Forelimb muscle (tissue), 1 donor: ENCODE data around the gene GALNT18. TPM values are rescaled to one million over a fixed set of nuclear protein-coding genes. Genes with fewer than 3 reads are reported as not detected.

Source experiments
- DNase-seq: peaks from one replicate; pipeline ENCODE4 v3.0.0-alpha.2; 2013; ENCODE audit warnings: low read depth
- polyA plus RNA-seq: library from polyadenylated mRNA; unstranded; fragments of 120-200 nt; gene quantifications from one replicate; pipeline ENCODE4 v1.2.1, GENCODE V29; 2013; ENCODE audit not compliant: insufficient read length

GALNT18 gene
- polyA plus RNA-seq, 1 donor = 10.0 TPM

DNA sequence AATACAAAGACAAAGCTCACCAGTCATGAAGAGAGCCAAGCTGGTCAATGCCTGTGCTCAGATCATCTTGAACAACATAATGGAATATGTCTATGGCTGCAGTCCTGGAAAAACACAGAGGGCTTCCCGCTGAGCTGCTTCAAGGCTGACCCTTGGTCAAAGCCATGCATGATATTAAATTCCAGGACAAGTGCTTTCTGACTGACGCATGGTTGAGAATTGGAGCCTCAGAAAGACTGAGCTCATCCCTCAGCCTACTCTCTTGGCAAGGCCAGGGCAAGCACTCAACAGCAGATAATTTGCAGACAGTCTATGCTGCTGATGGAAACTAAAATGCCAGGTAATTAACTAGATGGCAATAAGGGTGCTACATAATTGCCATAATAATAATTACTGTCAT, 89.2 kb downstream of the GALNT18 start:
- DNase-seq = no peak

DNA sequence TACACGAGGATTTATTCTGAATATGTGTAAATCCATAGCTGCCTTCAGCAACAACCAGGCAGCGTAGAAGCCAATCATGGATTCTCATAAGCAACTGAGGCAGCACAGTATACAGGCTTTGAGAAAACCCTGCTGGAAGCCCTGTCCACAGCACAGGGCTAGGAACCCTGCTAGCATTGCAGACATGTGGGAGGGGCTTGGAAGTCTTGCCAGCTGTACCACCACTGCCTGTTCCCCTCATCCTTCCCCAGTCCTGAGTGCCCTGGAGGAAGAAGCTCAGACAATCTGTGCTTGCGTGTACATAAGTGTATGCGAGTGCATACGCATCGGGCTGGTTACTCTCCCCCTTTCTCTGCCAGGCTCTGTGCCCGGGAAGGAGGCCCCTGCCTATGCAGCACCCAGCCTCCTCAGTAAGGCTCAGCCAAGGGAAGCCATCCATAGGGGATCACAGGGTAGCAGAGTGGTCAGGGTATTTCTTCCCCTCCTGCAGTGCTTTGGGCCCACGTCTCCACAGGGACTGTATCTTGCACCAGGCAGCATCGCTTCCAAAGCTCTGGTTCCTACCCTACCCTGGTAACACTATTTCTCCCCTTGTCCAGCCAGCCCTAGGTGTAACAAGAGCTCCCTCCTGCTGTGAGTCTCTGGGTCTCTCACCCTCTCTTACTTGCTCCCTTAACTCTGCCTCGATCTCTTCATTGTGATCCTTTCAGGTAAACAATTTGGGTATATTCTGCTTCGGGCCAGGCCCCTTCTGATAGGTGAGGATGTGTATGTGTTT, 90.5 kb downstream of the GALNT18 start:
- DNase-seq = no peak

DNA sequence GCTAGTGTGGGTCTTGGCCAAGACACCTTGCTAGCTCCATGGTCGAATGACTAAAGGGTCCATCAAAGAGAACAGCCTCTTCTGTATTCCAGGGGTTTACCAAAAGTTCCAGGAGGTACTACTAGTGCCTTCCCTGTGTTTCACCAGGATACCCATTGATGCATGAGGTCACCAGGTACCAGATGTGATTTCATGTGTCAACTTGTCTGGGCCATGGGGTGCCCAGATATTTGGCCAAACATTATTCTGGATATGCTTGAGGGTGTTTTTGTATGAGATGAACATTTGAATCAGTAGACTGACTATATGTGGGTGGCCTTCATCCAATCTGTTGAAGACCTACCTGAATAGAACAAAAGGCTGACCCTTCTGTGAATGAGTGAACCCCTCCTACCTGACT, 92.8 kb downstream of the GALNT18 start:
- DNase-seq = no peak

DNA sequence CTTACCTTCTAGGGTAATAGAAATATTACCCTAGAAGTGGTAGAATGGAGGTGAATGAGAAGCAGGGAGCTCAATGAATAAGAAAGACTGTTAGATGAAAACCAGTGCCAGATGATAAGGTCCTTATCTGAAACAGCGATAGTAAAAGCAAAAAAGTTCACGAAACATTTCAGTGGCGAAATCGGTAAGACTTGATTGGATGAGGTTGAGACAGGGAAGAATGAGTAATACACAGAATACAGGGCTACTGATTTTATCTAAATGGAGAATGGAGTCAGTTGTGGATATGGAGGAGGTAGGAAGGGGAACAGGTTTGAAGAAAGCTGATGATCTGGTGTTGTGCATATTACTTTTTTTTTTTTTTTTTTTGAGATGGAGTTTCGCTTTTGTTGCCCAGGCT, 96.5 kb downstream of the GALNT18 start:
- DNase-seq = no peak

DNA sequence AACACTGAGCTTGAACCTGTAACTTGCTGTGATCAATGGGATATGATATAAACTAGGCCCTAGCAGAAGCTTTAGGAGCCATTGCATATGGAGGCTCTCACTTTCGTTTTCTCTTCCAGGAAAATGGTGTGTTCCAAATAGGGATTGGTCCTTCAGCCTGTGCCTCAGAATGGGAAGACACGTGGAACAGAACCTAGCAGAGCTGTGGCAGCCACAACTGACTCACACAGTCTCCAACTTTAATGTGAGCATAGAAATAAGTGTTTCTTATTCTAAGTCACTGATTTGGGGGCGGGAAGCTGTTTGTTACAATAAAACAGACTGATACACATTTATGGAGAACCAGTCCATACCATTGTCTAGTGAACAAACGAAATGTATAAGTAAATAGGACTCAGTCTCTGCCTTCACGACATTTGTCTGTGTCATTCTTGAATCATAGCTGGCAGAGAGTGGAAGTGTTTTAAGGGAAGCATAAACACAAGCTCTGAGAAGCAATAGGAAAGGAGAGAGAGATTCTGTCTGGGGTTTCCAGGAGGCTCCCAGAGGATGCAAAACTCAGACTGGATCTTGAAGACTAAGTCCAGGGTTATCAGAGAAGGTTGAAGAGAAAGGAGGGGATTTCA, 97.3 kb downstream of the GALNT18 start:
- DNase-seq = no peak

DNA sequence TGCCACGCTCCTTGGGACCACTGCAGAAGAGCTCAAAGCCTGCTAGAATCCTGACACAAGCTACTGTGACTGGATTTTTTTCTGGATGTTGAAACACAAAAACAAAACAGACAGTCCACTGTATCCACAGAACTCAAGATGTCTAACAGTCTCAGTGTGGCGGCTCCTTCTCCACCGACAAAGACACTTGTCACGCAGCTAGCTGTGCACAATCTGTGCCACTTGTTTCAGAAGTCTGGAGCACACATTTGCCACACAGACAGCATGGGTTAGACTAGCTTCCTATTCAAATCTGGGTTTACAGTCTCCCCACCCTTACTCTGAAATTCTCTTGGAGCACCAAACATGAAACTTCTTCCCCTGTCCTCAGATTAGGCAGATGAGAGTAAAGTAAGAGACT, 99.2 kb downstream of the GALNT18 start:
- DNase-seq = no peak

DNA sequence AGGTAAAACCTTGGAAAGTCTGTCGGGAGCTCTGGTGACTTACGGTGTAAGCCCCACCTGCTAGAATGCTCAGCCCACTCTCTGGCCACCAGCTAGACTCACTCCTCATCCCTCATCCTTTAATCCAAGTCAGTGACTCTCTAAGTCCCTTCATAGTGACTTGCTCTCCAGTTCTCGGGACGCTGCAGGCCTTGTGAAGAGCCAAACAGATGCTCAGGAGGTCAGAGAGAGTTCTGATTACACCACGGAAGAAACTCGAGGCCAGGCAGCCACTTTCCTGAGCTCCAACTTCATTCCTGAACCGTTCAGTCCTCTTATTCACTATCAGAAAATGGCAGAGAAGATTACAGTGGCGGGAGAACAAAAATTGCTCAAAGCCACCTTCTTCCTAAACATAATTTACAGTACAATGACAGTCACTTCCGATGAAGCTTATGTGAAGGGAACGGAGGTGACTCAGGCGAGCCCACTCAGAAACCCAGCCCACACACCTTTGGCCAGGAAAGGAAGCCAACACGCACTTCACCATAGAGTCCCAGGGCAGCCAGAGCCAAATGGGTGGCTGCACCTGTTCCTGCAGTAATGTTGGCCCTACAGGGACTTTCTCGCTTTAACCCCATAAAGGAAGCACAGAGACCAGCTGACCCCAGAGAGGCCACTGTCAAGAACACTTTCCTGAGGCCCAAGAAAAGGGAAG, 100.4 kb downstream of the GALNT18 start:
- peak; percentile 26 for DNase-seq

DNA sequence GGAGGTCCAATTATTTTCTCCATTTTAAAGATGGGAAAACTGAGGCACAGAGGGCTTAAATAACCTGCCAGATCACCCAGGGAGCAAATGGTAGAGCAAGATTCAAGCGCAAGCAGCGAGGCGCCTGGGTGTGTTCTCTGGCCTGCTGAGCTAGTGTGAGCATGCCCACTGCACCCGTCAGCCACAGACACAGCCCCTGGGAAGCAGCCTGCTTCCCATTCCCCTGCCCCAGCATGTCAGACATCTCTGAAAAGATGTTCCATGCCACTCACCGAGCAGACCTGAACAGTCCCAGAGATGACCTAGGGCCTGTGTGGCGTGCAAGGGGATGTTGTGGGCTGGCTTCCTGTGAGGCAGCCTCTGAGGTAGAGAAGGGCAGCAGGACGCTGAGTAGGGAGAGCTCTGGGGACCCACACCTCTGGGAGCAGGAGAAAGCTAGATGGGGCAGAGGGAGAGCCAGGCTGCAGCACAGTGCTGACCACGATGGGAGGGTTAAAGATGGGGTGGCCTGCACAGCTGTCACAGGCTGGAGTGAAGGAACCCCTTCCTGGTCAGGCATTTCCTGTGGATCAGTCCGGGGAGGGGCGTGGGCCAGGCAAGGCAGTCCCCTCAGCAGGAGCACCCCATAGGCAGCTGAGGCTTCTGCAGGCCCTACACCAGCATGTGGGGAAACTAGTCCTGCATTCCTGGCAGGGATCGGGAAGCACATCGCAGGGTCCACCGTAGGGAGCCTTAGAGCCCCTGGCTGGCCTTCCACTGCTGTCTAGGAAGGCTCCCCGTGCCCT, 101.4 kb downstream of the GALNT18 start:
- DNase-seq = no peak

DNA sequence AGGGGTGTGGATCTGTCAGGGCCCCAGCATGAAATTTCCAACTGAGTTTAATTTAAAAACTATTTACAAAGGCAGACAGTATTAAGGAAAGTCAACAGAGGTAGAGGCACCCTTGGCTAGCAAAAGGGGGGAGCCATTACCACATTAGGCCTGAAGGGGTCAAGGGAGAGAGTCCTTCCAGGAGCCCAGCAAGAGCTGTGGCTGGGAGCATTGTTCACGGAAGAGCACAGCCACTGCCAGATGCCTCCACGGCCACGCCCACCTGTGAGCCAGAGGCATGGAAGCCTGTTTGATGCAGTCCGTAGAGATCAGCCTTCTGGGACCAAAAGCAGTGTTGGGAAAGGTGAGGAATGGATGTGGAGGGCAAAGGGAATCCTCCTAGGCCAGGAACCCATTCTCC, 102.6 kb downstream of the GALNT18 start:
- no peak for DNase-seq

DNA sequence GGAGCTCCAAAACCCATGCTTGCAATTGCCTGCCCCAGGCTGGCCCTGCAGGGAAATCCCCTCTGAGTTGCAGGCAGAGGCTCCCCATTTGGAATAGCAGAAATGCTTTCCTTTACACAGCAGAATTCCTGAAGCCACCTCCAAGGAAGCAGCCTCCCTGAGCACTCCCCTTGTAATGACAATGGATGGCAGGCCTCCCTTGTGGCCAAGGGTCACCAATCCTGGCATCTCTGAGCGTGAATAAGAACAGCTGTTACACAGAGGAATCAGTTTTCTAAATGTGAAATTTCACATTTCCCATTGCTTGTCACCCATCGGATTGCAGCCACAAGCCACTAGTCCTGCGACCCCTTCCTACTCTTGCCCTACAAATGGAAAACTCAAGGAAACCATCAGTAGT, 107.6 kb downstream of the GALNT18 start:
- no peak for DNase-seq

DNA sequence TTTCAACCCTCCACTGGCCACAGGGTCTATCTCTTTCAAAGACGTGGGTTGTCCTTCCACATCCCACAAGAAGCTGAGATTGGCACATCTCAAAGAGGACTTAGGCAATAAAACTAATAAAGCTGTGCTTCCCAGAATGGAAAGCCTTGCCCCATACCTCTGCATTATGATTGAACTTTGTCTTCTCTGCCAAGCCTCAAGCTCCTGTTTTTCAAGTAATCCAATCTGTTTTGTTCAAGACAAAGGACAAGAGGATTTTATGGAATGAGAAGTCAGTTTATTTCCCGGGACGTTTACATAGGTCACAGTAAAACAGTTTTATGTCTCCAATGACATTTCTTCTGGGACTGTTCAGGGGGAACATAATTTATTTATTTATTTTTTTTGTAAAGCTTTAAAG, 108.4 kb downstream of the GALNT18 start:
- DNase-seq = no peak

DNA sequence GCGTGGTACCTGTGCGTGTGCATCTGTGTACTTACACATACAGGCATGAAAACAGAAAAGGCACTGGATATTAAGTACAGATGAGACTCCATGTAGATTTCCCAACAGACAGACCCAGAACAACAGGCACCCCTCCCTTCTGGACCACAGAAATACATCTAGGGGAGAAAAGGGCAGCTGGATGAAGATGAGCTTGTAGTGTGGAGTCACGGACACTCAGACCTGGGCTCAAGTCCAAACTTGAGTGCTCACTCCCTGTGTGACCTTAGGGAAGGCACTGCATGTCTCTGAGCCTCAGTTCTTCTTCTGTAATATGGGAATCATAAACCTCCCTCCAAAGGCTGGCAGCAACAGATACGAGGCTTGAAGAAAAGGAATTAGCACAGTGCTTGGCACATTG, 108.9 kb downstream of the GALNT18 start:
- DNase-seq = no peak

DNA sequence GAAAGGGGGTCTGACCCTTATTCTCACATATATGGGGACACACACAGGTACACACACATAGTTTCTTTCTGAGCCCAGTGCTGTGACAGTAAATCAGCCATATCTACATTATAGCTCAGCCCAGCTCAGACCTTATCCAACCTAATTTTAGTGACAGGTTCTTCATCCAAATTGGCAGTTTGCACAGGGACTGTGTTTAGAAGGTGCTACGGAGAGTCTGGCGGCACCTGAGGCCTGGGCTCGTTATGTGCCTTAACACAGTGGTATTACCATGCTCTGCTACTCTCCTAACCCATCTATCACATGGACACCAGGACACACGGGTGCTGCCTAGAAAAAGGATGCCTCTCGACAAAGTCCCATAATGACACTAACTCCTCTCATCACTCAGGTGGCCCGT, 109.3 kb downstream of the GALNT18 start:
- DNase-seq = no peak

DNA sequence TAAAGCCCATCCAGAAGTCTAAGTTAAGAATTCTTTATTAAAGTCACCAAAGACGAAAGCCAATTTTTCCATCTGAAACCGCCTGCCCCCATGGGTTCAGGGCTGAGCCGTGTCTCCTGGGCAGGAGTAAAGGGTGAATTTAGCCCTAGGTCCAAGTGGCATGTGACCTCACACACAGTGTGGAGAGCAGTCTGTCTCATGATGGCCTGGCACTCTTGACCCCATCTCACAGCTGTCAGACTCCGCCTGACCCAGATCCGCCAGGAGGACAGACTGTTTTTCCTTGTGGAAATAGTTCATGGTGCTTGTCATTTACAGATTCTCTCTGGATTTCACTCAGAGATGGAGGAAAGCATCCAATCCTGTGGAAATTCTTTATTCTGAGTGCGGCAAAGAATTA, 109.7 kb downstream of the GALNT18 start:
- DNase-seq = no peak

DNA sequence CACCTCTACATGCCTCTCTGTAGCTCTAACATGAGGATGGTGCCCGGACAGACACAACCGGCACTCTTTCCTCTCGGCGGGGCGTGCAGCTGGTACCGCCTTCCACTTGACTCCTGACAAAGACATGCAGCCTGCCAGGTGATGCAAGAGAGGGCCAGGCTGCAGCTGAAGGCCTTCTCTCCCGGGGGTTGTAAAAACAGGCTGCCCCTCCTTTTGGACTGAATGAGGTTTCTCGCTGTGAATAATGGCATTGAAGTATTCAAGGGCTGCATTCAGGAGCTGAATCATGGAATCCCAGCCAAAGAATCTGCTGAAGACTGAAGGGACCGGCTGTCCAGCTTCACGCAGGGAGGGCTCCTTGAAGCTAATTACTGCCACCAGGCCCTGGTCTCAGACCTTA, 110.9 kb downstream of the GALNT18 start:
- DNase-seq = no peak

DNA sequence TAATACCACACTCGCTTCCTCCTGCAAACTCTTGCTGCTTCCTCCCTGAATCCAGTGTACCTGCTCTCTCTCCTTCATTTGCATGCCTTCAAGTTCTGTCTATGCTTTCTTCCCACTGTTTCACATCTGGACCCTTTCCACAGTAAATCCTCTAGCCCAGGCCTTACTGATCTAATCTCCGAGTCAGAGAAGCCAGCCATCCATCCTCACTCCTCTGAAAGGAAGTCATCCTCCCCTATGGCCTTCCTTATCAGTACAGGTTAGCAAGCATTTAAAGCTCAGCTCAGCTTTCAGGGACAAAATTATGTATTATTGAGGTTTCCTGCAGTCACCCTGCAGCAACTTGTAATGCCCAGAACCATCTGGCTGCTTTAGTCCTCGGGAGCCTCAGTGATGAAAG, 116.1 kb downstream of the GALNT18 start:
- no peak for DNase-seq

DNA sequence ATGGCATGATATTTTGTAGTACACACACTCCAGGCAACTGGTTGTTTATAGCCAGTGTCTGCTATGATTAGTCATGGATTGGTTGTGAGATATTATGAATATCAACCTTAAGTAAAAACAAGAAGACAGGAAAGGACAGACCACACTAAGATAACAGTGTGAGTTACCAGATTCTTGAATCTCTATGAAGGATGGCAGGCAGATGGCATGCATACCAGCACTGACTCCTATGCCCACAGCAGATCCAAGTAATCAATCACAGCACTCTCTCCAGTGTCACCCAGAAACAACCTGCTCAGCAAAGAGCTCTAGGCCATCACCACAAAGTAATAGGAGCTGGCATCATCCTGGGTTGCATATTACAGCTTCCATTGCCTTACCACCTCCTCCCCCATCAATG, 116.6 kb downstream of the GALNT18 start:
- no peak for DNase-seq

DNA sequence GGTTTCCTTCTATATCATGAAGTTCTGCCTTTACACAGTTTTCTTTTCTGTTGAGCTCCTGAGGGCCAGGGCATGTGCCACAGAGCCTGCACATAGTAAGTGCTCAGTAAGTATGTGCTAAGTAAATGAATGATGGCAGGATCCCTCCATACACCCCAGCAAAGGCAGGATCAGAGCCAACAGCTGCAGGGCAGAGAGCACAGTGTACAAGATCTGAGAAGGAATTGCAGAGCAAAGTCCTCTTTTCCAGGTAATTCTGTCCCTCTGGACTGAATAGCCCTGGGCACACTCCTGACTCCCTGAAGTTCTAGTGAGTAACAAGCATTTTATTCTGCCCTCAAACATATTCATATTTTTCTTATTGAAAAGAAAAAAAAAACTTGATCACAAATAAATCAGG, 117.7 kb downstream of the GALNT18 start:
- DNase-seq = no peak

DNA sequence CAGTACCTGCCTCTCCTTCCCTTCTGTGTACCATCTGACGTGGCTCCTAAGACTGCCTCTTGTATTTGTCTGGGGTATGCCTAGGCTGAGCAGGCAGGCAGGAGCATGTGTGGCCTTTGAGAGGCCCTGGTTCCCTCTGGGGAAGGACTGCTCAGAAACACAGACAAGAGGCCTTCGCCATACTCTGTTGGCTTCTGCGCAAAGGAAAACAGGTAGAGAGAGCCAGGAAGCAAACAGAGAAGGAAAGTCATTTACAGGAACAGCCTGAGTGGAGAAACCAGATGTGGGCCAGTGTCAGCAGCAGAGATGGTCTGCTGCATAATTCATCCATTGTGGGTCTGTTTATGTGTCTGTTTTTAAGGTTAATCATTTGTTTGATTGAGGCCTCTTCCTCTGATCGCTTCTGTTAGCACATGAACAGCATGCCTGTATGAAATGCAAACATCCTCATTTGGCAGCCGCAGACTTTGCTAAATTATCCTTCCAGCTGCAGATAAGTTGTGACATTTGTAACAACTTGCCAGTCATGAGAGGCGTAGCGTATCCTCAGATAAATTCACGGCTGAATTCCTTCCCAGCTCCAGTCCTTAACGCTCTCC, 119.4 kb downstream of the GALNT18 start:
- no peak for DNase-seq

DNA sequence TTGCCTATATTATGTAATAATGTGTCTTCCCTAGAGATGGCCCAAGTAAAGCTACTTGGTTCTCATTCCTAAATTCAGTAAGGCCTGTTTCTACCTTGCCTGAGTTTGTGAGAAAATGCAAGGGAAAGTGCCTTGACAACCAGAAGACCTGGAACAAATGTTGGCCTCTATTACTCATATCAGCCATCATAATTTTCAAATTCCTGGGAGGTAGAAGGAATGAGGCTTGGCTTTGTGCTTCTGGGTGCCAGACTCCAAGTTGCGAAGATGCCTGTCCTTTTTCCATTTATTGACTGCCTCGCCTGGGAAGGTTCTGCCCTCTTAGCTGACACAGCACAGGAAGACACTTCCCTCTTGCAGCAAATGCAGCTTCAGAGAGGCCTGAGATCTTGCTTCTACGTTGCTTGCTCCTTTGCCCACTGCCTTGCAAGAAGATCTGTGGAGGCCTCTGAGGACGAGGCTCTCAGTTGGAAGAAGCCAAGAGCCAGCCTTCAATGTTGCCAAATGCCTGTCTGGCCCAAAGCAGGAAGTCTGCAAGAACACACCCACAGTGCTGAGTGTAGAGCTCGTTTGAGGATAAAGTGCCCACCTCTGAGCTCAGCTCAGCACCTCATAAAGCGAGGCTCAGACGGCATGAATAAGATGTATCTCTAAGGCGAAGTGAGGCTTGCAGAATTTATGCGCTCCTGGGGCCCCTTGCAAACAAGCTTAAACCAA, 120.1 kb downstream of the GALNT18 start:
- DNase-seq = no peak
